Ammon's horn (tissue), 1 donor: ENCODE data around the gene BRD9.
"Not testable (repeated sequence)": the region's sequence is repeated elsewhere in the genome, so short reads cannot be mapped to it uniquely, and the experiment has no call there.

ENCODE experiments used
- DNase-seq: peaks from one replicate; pipeline ENCODE4 v3.0.0-alpha.2; 2016; ENCODE audit warnings: low spot score

BRD9 gene

GRCh38 chr5:856531-857425 is 35.8 kb downstream of the BRD9 start:
- DNase-seq: no peak

GRCh38 chr5:855771-856530 is 36.6 kb downstream of the BRD9 start:
- no peak for DNase-seq

- DNase-seq: no peak
Measured at GRCh38 chr5:854966-855743, 37.4 kb downstream of the BRD9 start.

- DNase-seq: no peak
Measured at GRCh38 chr5:854217-854616, 38.4 kb downstream of the BRD9 start.

- not testable (repeated sequence) for DNase-seq
Measured at GRCh38 chr5:853416-854090, 39.0 kb downstream of the BRD9 start.

- DNase-seq: no peak
Measured at GRCh38 chr5:852431-853401, 39.9 kb downstream of the BRD9 start.

- no peak for DNase-seq
Measured at GRCh38 chr5:852018-852417, 40.6 kb downstream of the BRD9 start.

GRCh38 chr5:851553-851952 is 41.0 kb downstream of the BRD9 start:
- no peak for DNase-seq

GRCh38 chr5:851076-851475 is 41.5 kb downstream of the BRD9 start:
- no peak for DNase-seq

- DNase-seq: peak; percentile 65
Measured at GRCh38 chr5:850511-851006, 42.0 kb downstream of the BRD9 start, which contains the start of gene ZDHHC11. TSS of gene ZDHHC11 (minus strand) at chr5:850986. CDS start at chr5:850602, 384 bp downstream.

GRCh38 chr5:849651-850301 is 42.8 kb downstream of the BRD9 start:
- DNase-seq: no peak

GRCh38 chr5:848671-849111 is 43.9 kb downstream of the BRD9 start:
- DNase-seq: no peak

GRCh38 chr5:847736-848135 is 44.9 kb downstream of the BRD9 start:
- DNase-seq: not testable (repeated sequence)

GRCh38 chr5:847212-847611 is 45.4 kb downstream of the BRD9 start:
- DNase-seq: not testable (repeated sequence)

GRCh38 chr5:846602-847091 is 46.0 kb downstream of the BRD9 start:
- DNase-seq: not testable (repeated sequence)

GRCh38 chr5:845676-846601 is 46.7 kb downstream of the BRD9 start:
- DNase-seq: not testable (repeated sequence)

- not testable (repeated sequence) for DNase-seq
Measured at GRCh38 chr5:845031-845675, 47.4 kb downstream of the BRD9 start.

GRCh38 chr5:844426-844825 is 48.2 kb downstream of the BRD9 start:
- not testable (repeated sequence) for DNase-seq
